Measurements from ENCODE around the gene ARHGAP42. TPM values are rescaled to one million over a fixed set of nuclear protein-coding genes. Genes with fewer than 3 reads are reported as not detected.
"Not testable (repeated sequence)": the region's sequence is repeated elsewhere in the genome, so short reads cannot be mapped to it uniquely, and the experiment has no call there.

Gene ARHGAP42
- total RNA-seq, 1 experiment from 2014 or later, result 7.1 TPM

DNA sequence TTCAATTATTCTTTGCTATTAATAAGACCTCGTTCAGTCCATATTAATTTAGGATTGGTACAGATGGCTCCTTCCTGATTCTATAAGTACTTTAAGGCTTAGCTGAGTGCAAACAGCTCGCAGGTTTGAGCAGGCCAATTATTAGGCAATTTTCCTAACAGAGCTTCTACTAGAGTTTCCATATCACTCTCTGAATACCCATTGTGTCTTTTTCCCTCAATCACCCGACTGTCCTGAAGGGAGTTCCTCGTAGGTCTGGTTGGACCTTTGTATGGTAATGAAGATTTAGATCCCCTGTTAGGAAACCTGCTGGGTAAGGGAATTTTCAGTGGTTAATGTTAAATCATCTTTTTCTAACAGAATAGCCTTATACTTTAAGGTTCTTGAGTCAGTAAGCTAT, 61.1 kb downstream of the ARHGAP42 start:
- H3K27me3 ChIP-seq (ENCODE audit: control insufficient read depth, insufficient read depth, low read length), result no peaks in the 10 kb centered on the region
- intact Hi-C loops (cut with micrococcal nuclease; ENCODE audit: unreplicated experiment) (no loop called here), in situ Hi-C loops (cut with HindIII; ENCODE audit: low pct_unique_long_range_greater_than_20kb, low sequenced_read_pairs) (no loop called here)
- POLR2A ChIA-PET, result no interaction called here
- CTCF ChIA-PET, result no interaction called here
- TF ChIP-seq, protein P1, sequence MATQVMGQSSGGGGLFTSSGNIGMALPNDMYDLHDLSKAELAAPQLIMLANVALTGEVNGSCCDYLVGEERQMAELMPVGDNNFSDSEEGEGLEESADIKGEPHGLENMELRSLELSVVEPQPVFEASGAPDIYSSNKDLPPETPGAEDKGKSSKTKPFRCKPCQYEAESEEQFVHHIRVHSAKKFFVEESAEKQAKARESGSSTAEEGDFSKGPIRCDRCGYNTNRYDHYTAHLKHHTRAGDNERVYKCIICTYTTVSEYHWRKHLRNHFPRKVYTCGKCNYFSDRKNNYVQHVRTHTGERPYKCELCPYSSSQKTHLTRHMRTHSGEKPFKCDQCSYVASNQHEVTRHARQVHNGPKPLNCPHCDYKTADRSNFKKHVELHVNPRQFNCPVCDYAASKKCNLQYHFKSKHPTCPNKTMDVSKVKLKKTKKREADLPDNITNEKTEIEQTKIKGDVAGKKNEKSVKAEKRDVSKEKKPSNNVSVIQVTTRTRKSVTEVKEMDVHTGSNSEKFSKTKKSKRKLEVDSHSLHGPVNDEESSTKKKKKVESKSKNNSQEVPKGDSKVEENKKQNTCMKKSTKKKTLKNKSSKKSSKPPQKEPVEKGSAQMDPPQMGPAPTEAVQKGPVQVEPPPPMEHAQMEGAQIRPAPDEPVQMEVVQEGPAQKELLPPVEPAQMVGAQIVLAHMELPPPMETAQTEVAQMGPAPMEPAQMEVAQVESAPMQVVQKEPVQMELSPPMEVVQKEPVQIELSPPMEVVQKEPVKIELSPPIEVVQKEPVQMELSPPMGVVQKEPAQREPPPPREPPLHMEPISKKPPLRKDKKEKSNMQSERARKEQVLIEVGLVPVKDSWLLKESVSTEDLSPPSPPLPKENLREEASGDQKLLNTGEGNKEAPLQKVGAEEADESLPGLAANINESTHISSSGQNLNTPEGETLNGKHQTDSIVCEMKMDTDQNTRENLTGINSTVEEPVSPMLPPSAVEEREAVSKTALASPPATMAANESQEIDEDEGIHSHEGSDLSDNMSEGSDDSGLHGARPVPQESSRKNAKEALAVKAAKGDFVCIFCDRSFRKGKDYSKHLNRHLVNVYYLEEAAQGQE (IDR thresholded peaks at IDR 0.05; ENCODE audit: insufficient read depth in 1 of 2, low read depth in 2 of 2, low read length in 1 of 2), result no peak
- TF ChIP-seq, protein P2, sequence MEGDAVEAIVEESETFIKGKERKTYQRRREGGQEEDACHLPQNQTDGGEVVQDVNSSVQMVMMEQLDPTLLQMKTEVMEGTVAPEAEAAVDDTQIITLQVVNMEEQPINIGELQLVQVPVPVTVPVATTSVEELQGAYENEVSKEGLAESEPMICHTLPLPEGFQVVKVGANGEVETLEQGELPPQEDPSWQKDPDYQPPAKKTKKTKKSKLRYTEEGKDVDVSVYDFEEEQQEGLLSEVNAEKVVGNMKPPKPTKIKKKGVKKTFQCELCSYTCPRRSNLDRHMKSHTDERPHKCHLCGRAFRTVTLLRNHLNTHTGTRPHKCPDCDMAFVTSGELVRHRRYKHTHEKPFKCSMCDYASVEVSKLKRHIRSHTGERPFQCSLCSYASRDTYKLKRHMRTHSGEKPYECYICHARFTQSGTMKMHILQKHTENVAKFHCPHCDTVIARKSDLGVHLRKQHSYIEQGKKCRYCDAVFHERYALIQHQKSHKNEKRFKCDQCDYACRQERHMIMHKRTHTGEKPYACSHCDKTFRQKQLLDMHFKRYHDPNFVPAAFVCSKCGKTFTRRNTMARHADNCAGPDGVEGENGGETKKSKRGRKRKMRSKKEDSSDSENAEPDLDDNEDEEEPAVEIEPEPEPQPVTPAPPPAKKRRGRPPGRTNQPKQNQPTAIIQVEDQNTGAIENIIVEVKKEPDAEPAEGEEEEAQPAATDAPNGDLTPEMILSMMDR (IDR thresholded peaks at IDR 0.05), result no peak
- no peak for TF ChIP-seq POLR2AphosphoS5 (IDR thresholded peaks at IDR 0.05; ENCODE audit: low read depth, low read length)
- no peak for TF ChIP-seq SIN3A (IDR thresholded peaks at IDR 0.05; ENCODE audit: borderline replicate concordance, insufficient read depth, low read depth, low read length)
- H3K9me3 ChIP-seq (ENCODE audit: control insufficient read depth, insufficient read depth, low read depth, low read length), result peaks cover 10% of the 10 kb centered on the region
- H3K27ac ChIP-seq (ENCODE audit: low read length), result no peak overlapping the region
- no TSS peak for BruUV-seq (replicated peaks)
- H3K4me1 ChIP-seq (ENCODE audit: control insufficient read depth, insufficient read depth, low read length), result peaks cover 4% of the 10 kb centered on the region; the same call in 1 of the 2 replicates
- DNase-seq (ENCODE audit: low read depth, low spot score), result no peak
- H3K4me3 ChIP-seq (ENCODE audit: low read depth in 2 of 2, low read length in 2 of 2), result no peak overlapping the region
- H3K36me3 ChIP-seq (ENCODE audit: control insufficient read depth, insufficient read depth, low read length), result no peaks in the 10 kb centered on the region
- ATAC-seq, result no peak

DNA sequence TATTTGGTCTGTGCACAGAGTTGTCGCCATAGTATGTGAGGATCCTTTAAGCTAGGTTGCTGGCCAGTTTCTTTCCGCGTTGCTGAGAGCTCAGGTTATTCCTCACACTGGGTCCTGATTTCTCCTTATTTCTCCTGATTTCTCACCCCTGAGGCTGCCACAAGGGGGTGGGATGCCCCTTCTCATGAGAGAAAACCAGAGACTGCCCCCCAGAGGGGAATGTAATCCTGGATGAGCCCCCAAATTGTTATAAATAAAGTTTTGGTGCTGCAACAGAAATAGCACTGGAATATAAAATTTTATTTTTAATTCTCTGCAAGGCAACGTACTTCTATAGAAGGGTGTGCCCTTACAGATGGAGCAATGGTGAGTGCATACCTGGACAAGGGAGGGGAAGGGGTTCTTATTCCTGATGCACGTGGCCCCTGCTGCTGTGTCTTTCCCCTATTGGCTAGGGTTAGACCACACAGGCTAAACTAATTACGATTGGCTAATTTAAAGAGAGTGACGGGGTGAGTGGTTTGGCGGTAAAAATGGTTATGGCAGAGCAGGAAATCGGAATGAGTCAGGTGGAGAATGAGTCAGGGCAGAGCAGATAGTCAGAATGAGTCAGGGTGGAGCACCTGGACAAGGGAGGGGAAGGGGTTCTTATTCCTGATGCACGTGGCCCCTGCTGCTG, 62.9 kb downstream of the ARHGAP42 start:
- intact Hi-C loops (cut with micrococcal nuclease; ENCODE audit: unreplicated experiment); H3K27me3 ChIP-seq (ENCODE audit: control insufficient read depth, insufficient read depth, low read length); ATAC-seq; CTCF ChIA-PET; BruUV-seq (replicated peaks); DNase-seq (ENCODE audit: low read depth, low spot score); H3K27ac ChIP-seq (ENCODE audit: low read length); H3K4me3 ChIP-seq (ENCODE audit: low read depth in 2 of 2, low read length in 2 of 2); H3K36me3 ChIP-seq (ENCODE audit: control insufficient read depth, insufficient read depth, low read length); in situ Hi-C loops (cut with HindIII; ENCODE audit: low pct_unique_long_range_greater_than_20kb, low sequenced_read_pairs); POLR2A ChIA-PET: not testable (repeated sequence)
- H3K9me3 ChIP-seq (ENCODE audit: control insufficient read depth, insufficient read depth, low read depth, low read length), result peaks cover 10% of the 10 kb centered on the region
- H3K4me1 ChIP-seq (ENCODE audit: control insufficient read depth, insufficient read depth, low read length), result peaks cover 12% of the 10 kb centered on the region

DNA sequence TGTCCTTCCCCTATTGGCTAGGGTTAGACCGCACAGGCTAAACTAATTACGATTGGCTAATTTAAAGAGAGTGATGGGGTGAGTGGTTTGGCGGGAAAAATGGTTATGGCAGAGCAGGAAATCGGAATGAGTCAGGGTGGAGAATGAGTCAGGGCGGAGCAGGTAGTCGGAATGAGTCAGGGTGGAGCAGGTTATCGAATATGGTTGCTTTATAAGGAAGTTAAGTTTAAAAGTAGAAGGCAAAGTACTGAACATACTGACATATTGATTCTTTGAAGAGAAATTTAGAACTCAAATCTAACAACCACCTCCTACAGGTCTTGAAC, 63.4 kb downstream of the ARHGAP42 start:
- BruUV-seq (replicated peaks); CTCF ChIA-PET; intact Hi-C loops (cut with micrococcal nuclease; ENCODE audit: unreplicated experiment): not testable (repeated sequence)

More for the DNA sequence above, 63.4 kb downstream of the ARHGAP42 start:
- H3K27me3 ChIP-seq (ENCODE audit: control insufficient read depth, insufficient read depth, low read length); in situ Hi-C loops (cut with HindIII; ENCODE audit: low pct_unique_long_range_greater_than_20kb, low sequenced_read_pairs); ATAC-seq; H3K4me3 ChIP-seq (ENCODE audit: low read depth in 2 of 2, low read length in 2 of 2); H3K27ac ChIP-seq (ENCODE audit: low read length); DNase-seq (ENCODE audit: low read depth, low spot score); POLR2A ChIA-PET; H3K36me3 ChIP-seq (ENCODE audit: control insufficient read depth, insufficient read depth, low read length): not testable (repeated sequence)
- peaks cover 10% of the 10 kb centered on the region for H3K9me3 ChIP-seq (ENCODE audit: control insufficient read depth, insufficient read depth, low read depth, low read length)
- H3K4me1 ChIP-seq (ENCODE audit: control insufficient read depth, insufficient read depth, low read length), result peaks cover 12% of the 10 kb centered on the region

All from Panc1 (cell line).